WERI-Rb-1 (cell line): ENCODE measurements around the gene PSMA6.
"Not testable (repeated sequence)": the region's sequence is repeated elsewhere in the genome, so short reads cannot be mapped to it uniquely, and the experiment has no call there.

ENCODE experiments used
- DNase-seq: peaks from one replicate; pipeline ENCODE4 v3.0.0-alpha.2; 2020
- H3K27ac ChIP-seq: fragments of 250-450 bp; sonication (Bioruptor Pico); 2 replicates; pipeline ENCODE4 v1.5.1; 2020; ENCODE audit warnings: mild to moderate bottlenecking, moderate library complexity
- H3K27me3 ChIP-seq: fragments of 250-450 bp; sonication (Bioruptor Pico); 2 replicates; pipeline ENCODE4 v1.5.1; 2021; ENCODE audit warnings: mild to moderate bottlenecking, low read depth, moderate library complexity; ENCODE audit not compliant: insufficient read depth, severe bottlenecking
- H3K36me3 ChIP-seq: fragments of 250-450 bp; sonication (Bioruptor Pico); 2 replicates; pipeline ENCODE4 v1.5.1; 2020; ENCODE audit warnings: mild to moderate bottlenecking, moderate library complexity
- H3K4me3 ChIP-seq: 2 replicates; pipeline ENCODE4 v1.5.1; 2011; ENCODE audit warnings: low read depth, mild to moderate bottlenecking, control low read depth, low read length
- H3K9me3 ChIP-seq: fragments of 250-450 bp; sonication (Bioruptor Pico); 2 replicates; pipeline ENCODE4 v1.5.1; 2021; ENCODE audit warnings: mild to moderate bottlenecking, moderate library complexity; ENCODE audit not compliant: severe bottlenecking
- CTCF ChIP-seq: IDR thresholded peaks from 2 replicates; pipeline ENCODE4 v1.5.1; 2011; ENCODE audit warnings: low read depth, mild to moderate bottlenecking, control low read depth, inconsistent platforms, low read length

PSMA6 gene

GRCh38 chr14:35247777-35248475 is 44.3 kb upstream of the PSMA6 start:
- Histone ChIP-seq H3K36me3 (no peaks in the 10 kb centered on the region), H3K9me3 (no peaks in the 10 kb centered on the region), H3K4me3 (no peak overlapping the region), H3K27ac (no peak overlapping the region), H3K27me3 (no peaks in the 10 kb centered on the region)
- no peak for TF ChIP-seq CTCF
- DNase-seq: no peak

DNA sequence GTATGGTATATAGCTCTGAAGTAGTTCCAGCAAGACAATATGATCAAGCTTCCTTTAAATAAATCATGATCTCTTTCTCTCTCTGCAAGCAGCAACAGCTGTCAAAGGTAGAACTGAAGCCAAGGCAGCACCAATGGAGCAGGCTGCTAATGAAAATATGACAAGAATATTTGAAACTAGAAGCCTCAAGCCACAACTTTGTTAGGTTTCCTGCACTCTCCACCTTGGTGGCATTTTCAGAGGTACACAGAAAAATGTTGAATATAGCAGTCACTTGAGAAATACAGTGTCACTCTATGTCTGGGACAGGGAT is 43.8 kb upstream of the PSMA6 start:
- H3K27ac ChIP-seq: no peak overlapping the region
- no peaks in the 10 kb centered on the region for H3K36me3 ChIP-seq
- H3K4me3 ChIP-seq: no peak overlapping the region
- no peaks in the 10 kb centered on the region for H3K9me3 ChIP-seq
- no peaks in the 10 kb centered on the region for H3K27me3 ChIP-seq
- no peak for DNase-seq
- TF ChIP-seq CTCF: no peak

DNA sequence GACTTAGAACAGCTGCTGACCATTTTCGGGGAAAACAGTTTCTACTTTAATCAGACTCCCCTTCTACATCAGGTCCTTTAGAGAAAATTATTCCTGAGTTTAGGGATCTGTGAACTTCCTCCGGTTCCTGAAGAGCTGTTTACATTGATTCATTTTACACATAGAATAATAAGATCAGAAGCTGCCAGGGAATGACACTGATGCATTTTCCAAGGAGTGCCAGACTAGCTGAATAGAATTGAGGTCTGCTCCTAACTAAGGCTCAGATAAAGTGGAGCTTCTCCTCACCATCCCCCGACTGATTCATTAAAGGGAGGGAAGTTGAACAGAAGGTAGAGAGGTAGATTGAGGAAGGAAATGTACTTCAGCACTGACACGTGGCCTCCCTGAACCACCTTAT is 41.9 kb upstream of the PSMA6 start:
- H3K9me3 ChIP-seq: no peaks in the 10 kb centered on the region
- H3K27ac ChIP-seq: no peak overlapping the region
- H3K27me3 ChIP-seq: no peaks in the 10 kb centered on the region
- TF ChIP-seq CTCF: no peak
- H3K4me3 ChIP-seq: no peak overlapping the region
- DNase-seq: no peak
- no peaks in the 10 kb centered on the region for H3K36me3 ChIP-seq

DNA sequence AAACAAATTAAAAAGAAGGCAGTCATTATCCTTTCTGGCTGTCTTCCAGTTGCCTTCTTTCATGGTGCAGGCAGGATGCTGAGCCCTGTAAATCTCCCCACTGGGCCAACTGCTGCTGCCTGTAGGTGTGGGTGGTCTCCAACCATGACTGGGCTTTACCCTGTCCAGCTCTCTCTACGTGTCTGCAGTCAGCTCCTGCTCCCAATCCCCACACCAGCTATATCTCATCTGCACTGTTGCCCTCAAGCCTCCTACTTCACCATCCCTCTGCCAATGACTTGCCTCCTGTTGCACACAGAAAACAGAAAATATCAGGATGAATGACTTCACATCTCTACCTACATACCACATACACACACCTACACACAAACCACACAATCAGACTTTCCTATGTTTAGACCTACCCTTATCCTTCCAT is 39.7 kb upstream of the PSMA6 start:
- Histone ChIP-seq H3K27me3 (no peaks in the 10 kb centered on the region), H3K36me3 (no peaks in the 10 kb centered on the region), H3K4me3 (no peak overlapping the region), H3K9me3 (no peaks in the 10 kb centered on the region), H3K27ac (no peak overlapping the region)
- TF ChIP-seq CTCF: no peak
- DNase-seq: no peak

DNA sequence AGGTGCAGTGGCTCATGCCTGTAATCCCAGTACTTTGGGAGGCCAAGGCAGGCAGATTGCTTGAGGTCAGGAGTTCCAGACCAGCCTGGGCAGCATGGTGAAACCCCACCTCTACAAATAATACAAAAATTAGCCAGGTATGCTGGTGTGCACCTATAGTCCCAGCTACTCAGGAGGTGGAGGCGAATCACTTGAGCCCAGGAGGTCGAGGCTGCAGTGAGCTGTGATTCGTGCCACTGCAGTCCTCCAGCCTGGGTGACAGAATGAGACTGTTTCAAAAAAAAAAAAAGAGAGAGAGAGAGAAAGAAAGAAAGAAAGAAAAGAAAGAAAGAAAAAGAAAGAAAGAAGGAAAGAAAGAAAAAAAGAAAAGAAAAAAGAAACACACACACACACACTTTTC is 39.1 kb upstream of the PSMA6 start:
- H3K4me3 ChIP-seq, H3K36me3 ChIP-seq, H3K27ac ChIP-seq, DNase-seq, H3K27me3 ChIP-seq, H3K9me3 ChIP-seq: not testable (repeated sequence)

GRCh38 chr14:35254034-35254622 is 38.1 kb upstream of the PSMA6 start:
- H3K36me3 ChIP-seq, H3K27ac ChIP-seq, H3K4me3 ChIP-seq, H3K27me3 ChIP-seq, H3K9me3 ChIP-seq, DNase-seq: not testable (repeated sequence)

GRCh38 chr14:35254736-35255135 is 37.4 kb upstream of the PSMA6 start:
- Histone ChIP-seq H3K4me3 (no peak overlapping the region), H3K27me3 (no peaks in the 10 kb centered on the region), H3K27ac (no peak overlapping the region), H3K9me3 (no peaks in the 10 kb centered on the region), H3K36me3 (no peaks in the 10 kb centered on the region)
- no peak for TF ChIP-seq CTCF
- no peak for DNase-seq
